GM12872 (cell line): ENCODE data around the gene SSTR5.

ENCODE experiments used
- TF ChIP-seq, protein P1 (sequence below): IDR thresholded peaks from 3 replicates; pipeline ENCODE4 v1.5.1; 2011; ENCODE audit warnings: low read depth, mild to moderate bottlenecking, low read length, moderate library complexity; ENCODE audit not compliant: insufficient read depth

SSTR5 gene

DNA sequence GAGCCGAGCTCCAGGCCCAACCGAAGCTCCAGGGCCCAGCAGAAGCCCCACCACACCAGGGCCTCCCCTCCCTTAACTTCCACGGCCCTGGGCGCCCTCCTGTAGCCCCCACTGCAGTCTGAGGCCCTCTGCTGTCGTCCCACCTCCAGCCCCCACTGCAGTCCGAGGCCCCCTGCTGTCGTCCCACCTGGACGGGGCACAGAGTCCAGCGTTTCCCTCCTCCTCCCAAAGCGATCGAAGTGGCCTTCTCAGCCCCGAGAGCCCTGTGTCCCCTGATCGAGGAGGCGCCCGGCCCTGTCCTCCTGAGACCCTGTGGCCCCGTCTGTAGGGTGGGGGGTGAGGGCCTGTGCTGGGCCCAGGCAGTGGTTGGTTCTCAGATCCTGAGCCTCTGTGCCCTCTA lies 54.6 kb downstream of the SSTR5 start:
- TF ChIP-seq, protein P1, sequence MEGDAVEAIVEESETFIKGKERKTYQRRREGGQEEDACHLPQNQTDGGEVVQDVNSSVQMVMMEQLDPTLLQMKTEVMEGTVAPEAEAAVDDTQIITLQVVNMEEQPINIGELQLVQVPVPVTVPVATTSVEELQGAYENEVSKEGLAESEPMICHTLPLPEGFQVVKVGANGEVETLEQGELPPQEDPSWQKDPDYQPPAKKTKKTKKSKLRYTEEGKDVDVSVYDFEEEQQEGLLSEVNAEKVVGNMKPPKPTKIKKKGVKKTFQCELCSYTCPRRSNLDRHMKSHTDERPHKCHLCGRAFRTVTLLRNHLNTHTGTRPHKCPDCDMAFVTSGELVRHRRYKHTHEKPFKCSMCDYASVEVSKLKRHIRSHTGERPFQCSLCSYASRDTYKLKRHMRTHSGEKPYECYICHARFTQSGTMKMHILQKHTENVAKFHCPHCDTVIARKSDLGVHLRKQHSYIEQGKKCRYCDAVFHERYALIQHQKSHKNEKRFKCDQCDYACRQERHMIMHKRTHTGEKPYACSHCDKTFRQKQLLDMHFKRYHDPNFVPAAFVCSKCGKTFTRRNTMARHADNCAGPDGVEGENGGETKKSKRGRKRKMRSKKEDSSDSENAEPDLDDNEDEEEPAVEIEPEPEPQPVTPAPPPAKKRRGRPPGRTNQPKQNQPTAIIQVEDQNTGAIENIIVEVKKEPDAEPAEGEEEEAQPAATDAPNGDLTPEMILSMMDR: no peak

GRCh38 chr16:1127971-1128715 lies 55.6 kb downstream of the SSTR5 start:
- TF ChIP-seq, protein P1: no peak

- TF ChIP-seq, protein P1: no peak
Observed at GRCh38 chr16:1129106-1129960, 56.8 kb downstream of the SSTR5 start.

GRCh38 chr16:1130382-1130781 lies 57.8 kb downstream of the SSTR5 start:
- TF ChIP-seq, protein P1: no peak
